ENCODE results near the gene PRTG. TPM values are rescaled to one million over a fixed set of nuclear protein-coding genes. Genes with fewer than 3 reads are reported as not detected.
A peak's percentile ranks its signal among the peaks of the same experiment; 100 is the strongest.

Gene PRTG
- total and polyA plus RNA-seq, 2 of the 13 experiments (the other 11 are each of a cell fraction or from before 2014, with no cell fraction given): 13.2 to 22.3 TPM

DNA sequence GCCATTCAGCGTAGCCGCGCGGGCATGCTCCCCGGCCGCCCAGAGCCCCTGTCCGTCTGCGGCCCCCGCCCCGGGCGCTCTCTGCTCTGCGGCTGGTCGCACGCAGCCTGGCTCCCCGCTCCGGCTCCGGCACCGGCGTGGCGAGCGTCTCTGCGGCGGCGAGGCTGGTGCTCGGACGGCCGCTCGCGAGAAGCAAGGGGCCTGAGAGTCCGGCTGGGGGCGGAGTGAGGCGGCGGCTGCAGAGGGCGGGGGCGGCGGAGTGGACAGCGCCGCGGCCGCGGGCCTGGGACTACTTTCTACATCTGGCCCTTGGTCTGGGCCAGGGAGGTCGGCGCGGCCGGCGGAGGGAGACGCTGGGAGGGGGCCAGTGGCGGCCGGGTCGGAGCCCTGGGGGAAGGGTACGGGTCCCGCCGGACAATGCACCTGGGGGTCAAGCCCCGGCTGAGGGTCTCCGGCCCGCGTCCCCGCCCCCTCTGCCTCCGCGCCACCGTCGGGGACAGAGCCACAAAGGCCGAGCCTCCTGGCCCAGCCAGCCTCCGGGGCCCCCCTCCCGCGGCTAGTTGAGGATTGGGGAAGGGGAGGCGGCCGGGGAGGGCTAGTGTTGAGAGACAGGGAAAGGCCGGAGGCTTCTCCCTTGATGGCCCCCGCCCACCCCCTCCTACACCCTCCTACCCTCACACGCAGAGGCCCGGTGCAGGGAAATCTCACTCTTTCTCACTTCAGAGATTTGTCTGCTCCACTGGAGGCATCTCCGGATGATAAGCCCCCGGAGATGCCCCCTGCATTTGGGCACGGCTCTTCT is at the start of gene PRTG (continued):
- no peak for TF ChIP-seq AKAP8 (CRISPR knock-in tag; IDR thresholded peaks at IDR 0.05)
- TF ChIP-seq GLI4 (CRISPR knock-in tag; IDR thresholded peaks at IDR 0.05; ENCODE audit: borderline replicate concordance): no peak
- TF ChIP-seq, protein P1, sequence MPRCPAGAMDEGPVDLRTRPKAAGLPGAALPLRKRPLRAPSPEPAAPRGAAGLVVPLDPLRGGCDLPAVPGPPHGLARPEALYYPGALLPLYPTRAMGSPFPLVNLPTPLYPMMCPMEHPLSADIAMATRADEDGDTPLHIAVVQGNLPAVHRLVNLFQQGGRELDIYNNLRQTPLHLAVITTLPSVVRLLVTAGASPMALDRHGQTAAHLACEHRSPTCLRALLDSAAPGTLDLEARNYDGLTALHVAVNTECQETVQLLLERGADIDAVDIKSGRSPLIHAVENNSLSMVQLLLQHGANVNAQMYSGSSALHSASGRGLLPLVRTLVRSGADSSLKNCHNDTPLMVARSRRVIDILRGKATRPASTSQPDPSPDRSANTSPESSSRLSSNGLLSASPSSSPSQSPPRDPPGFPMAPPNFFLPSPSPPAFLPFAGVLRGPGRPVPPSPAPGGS (CRISPR knock-in tag; IDR thresholded peaks at IDR 0.05): peak; percentile 12; the same call in 1 of the 2 replicates
- no peak for TF ChIP-seq CBX1 (IDR thresholded peaks at IDR 0.05; ENCODE audit: low read depth)

DNA sequence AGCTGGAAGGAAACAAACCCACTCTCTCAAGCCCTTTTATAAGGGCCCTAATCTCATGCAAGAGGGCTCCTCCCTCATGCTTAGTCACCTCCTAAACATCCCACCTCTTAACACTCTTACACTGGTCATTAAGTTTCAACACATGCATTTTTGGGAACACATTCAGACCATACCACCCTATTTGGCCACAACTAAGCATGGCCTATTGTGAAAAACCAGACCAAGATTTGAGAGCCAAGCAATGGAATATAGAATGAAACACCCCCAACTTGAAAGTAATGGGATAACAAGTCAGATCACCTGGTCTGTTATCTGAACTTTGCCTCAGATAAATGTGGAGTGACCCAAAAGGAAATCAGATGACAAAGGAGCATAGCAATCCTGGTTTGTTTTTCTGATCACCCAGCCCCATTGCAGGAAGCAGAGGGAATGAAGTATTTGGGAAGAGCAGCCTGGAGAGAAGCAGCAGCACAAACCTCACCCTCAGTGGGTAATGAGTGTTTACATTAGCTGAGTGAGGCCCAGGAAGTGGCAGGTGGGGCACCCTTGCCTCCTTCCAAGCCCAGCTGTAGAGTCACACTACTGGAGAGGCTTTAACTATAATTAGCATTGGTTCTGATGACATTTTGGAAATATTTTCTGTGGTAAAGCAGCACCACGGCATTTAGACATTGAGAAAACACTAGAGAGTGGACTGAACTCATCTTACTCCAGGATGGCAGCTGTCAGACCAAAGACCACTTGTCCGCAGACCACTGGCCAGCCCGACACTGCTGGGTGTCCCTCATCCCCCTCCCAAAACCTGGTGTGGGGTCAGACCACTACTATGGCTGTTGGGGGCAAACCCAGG is 48.8 kb upstream of the PRTG start:
- H4K20me1 ChIP-seq (ENCODE audit: insufficient read depth, low read length): no peaks in the 10 kb centered on the region
- CTCF ChIA-PET (ENCODE audit: low intra/inter-chr PET ratio, low total read pairs): no interaction called here
- WGBS (ENCODE audit: low lambda C conversion rate): 0% methylated on average over 1 of the region's 3 CpGs
- H2AFZ ChIP-seq (ENCODE audit: low read length): no peak overlapping the region
- in situ Hi-C loops (cut with HindIII; ENCODE audit: extremely low pct_ligation_motif_present, low pct_unique_long_range_greater_than_20kb): no loop called here
- POLR2A ChIA-PET: interaction anchor here (0.5 kb wide), 1 partner anchor 12 kb away, joined by 4 read pairs; no protein-coding TSS in a partner anchor
- H3K4me2 ChIP-seq (ENCODE audit: low read depth, low read length): peak overlapping the region; percentile 32
- TF ChIP-seq ZNF207 (IDR thresholded peaks at IDR 0.05; ENCODE audit: borderline replicate concordance) (no peak), ZNF660 (CRISPR knock-in tag; IDR thresholded peaks at IDR 0.05; ENCODE audit: borderline replicate concordance, low read depth) (no peak)
- TF ChIP-seq, protein P2, sequence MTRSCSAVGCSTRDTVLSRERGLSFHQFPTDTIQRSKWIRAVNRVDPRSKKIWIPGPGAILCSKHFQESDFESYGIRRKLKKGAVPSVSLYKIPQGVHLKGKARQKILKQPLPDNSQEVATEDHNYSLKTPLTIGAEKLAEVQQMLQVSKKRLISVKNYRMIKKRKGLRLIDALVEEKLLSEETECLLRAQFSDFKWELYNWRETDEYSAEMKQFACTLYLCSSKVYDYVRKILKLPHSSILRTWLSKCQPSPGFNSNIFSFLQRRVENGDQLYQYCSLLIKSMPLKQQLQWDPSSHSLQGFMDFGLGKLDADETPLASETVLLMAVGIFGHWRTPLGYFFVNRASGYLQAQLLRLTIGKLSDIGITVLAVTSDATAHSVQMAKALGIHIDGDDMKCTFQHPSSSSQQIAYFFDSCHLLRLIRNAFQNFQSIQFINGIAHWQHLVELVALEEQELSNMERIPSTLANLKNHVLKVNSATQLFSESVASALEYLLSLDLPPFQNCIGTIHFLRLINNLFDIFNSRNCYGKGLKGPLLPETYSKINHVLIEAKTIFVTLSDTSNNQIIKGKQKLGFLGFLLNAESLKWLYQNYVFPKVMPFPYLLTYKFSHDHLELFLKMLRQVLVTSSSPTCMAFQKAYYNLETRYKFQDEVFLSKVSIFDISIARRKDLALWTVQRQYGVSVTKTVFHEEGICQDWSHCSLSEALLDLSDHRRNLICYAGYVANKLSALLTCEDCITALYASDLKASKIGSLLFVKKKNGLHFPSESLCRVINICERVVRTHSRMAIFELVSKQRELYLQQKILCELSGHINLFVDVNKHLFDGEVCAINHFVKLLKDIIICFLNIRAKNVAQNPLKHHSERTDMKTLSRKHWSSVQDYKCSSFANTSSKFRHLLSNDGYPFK (CRISPR knock-in tag; IDR thresholded peaks at IDR 0.05; ENCODE audit: borderline replicate concordance): no peak
- no peaks in the 10 kb centered on the region for H3K79me2 ChIP-seq (ENCODE audit: insufficient read depth, low read length)
- H3K27ac ChIP-seq (ENCODE audit: extremely low read length, insufficient read depth, low read length): no peak overlapping the region
- no peak overlapping the region for H3K9ac ChIP-seq (ENCODE audit: insufficient read depth, low read depth, low read length)
- BruUV-seq (replicated peaks): no TSS peak
- peaks cover 16% of the 10 kb centered on the region for H3K4me1 ChIP-seq (ENCODE audit: insufficient read depth, low read length)
- H3K4me3 ChIP-seq (replicated peaks in 1 of 3; ENCODE audit: insufficient read depth in 1 of 3, low read depth in 2 of 3, low read length in 3 of 3): no peak overlapping the region
- FAIRE-seq (no peak), DNase-seq (ENCODE audit: low spot score) (no peak), ATAC-seq (peak; percentile 34; the same call in 1 of the 3 replicates)
- no peaks in the 10 kb centered on the region for H3K36me3 ChIP-seq (replicated peaks in 1 of 2; ENCODE audit: control insufficient read depth in 1 of 2, insufficient read depth in 2 of 2, low read length in 2 of 2)
- intact Hi-C loops (cut with micrococcal nuclease; ENCODE audit: unreplicated experiment): no loop called here
- H3K9me3 ChIP-seq (ENCODE audit: low read length): no peaks in the 10 kb centered on the region
- H3K27me3 ChIP-seq (ENCODE audit: control insufficient read depth in 1 of 2, insufficient read depth in 2 of 2, low read length in 2 of 2): no peaks in the 10 kb centered on the region

Measured in HepG2 (cell line).